HepG2 (cell line): ENCODE data around the gene AGBL1. TPM values are rescaled to one million over a fixed set of nuclear protein-coding genes. Genes with fewer than 3 reads are reported as not detected.

ENCODE experiments used
- ATAC-seq: fragments of 200-7000 bp; cut with Tn5 transposase; 3 replicates; pipeline ENCODE4 v1.9.1; 2020; ENCODE audit warnings: mild to moderate bottlenecking, moderate library complexity
- BruUV-seq: library from RNA; stranded (reverse); fragments of 400-500 nt; replicated peaks from 2 replicates; lab custom pipeline; 2021; lab: Mats Ljungman, UMichigan
- CTCF ChIA-PET: fragments of 300-600 bp; formaldehyde crosslinking; extraction: SDS; loops from one replicate; lab custom pipeline; 2021; ENCODE audit warnings: low total read pairs, inconsistent platforms, low intra/inter-chr PET ratio; lab: Yijun Ruan, JAX
- POLR2A ChIA-PET: fragments of 350-600 bp; sonication (Branson Sonifier 250); formaldehyde crosslinking; loops from one replicate; lab custom pipeline; 2020; ENCODE audit warnings: antibody characterized with exemption, inconsistent platforms; lab: Yijun Ruan, JAX
- DNase-seq: peaks from one replicate; pipeline ENCODE4 v3.0.0-alpha.2; 2015; ENCODE audit warnings: low spot score
- FAIRE-seq: peaks from 3 replicates; lab custom pipeline; 2011; peaks lifted over from hg19 to GRCh38; lab: Jason Lieb, UNC
- H2AFZ ChIP-seq: one replicate; pipeline ENCODE4 v1.6.1; 2011; ENCODE audit warnings: low read length, inconsistent platforms
- H3K27ac ChIP-seq: fragments of 300-600 bp; 3 replicates; pipeline ENCODE4 v1.8.0; 2011; ENCODE audit warnings: mixed run types, mild to moderate bottlenecking, mixed read lengths, low read length, inconsistent platforms; ENCODE audit not compliant: insufficient read depth; ENCODE audit errors: extremely low read length
- H3K27me3 ChIP-seq, 2 experiments: fragments of 200-600 bp in 1 of 2; 2 replicates in 1 of 2; 3 replicates in 1 of 2; pipeline versions ENCODE4 v1.6.0 to v1.8.0; 2011; ENCODE audit warnings: low read length in 2 of 2, mild to moderate bottlenecking in 2 of 2, moderate library complexity in 2 of 2, inconsistent platforms in 1 of 2; ENCODE audit not compliant: insufficient read depth in 2 of 2, control insufficient read depth in 1 of 2
- H3K36me3 ChIP-seq, 2 experiments: fragments of 200-600 bp in 1 of 2; replicated peaks in 1 of 2; 2 replicates in 1 of 2; 3 replicates in 1 of 2; pipeline versions ENCODE4 v1.5.1 to v1.8.0; 2011; ENCODE audit warnings: low read length in 2 of 2, inconsistent platforms in 1 of 2; ENCODE audit not compliant: insufficient read depth in 2 of 2, control insufficient read depth in 1 of 2
- H3K4me1 ChIP-seq: 2 replicates; pipeline ENCODE4 v1.5.1; 2012; ENCODE audit warnings: low read length, inconsistent platforms; ENCODE audit not compliant: insufficient read depth
- H3K4me2 ChIP-seq: 2 replicates; pipeline ENCODE4 v1.6.0; 2011; ENCODE audit warnings: low read depth, low read length, inconsistent platforms
- H3K4me3 ChIP-seq, 3 experiments: fragments of 200-600 bp in 1 of 3; sonication (generic), shearing (Covaris generic) in 1 of 3; replicated peaks in 1 of 3; 2 replicates each; pipeline ENCODE4 v1.5.1; 2011 to 2016; ENCODE audit warnings: low read length in 3 of 3, inconsistent platforms in 2 of 3, low read depth in 2 of 3, mild to moderate bottlenecking in 2 of 3, control low read depth in 1 of 3, mixed read lengths in 1 of 3; ENCODE audit not compliant: insufficient read depth in 1 of 3
- H3K79me2 ChIP-seq: one replicate; pipeline ENCODE4 v1.6.1; 2011; ENCODE audit warnings: low read length, inconsistent platforms; ENCODE audit not compliant: insufficient read depth
- H3K9ac ChIP-seq: 2 replicates; pipeline ENCODE4 v1.6.0; 2011; ENCODE audit warnings: mild to moderate bottlenecking, low read depth, low read length, inconsistent platforms; ENCODE audit not compliant: insufficient read depth
- H3K9me3 ChIP-seq: 2 replicates; pipeline ENCODE4 v1.5.1; 2012; ENCODE audit warnings: mild to moderate bottlenecking, low read length
- H4K20me1 ChIP-seq: 2 replicates; pipeline ENCODE4 v1.6.0; 2011; ENCODE audit warnings: inconsistent platforms, mild to moderate bottlenecking, low read length, moderate library complexity; ENCODE audit not compliant: insufficient read depth
- HNRNPLL ChIP-seq: fragments of 200-400 bp; formaldehyde crosslinking; IDR thresholded peaks from 2 replicates; pipeline ENCODE4 v1.6.1; 2017; ENCODE audit warnings: mild to moderate bottlenecking, low read depth, low read length; ENCODE audit not compliant: poor library complexity, severe bottlenecking
- JUNB ChIP-seq: sonication (generic); formaldehyde crosslinking; IDR thresholded peaks from 2 replicates; pipeline ENCODE4 v1.8.0; 2022; ENCODE audit warnings: missing genetic modification reagents, mild to moderate bottlenecking, borderline replicate concordance
- KLF13 ChIP-seq: sonication (generic); formaldehyde crosslinking; IDR thresholded peaks from 2 replicates; pipeline ENCODE4 v1.4.0; 2020; ENCODE audit warnings: mild to moderate bottlenecking, missing genetic modification reagents
- MAF1 ChIP-seq: sonication (generic); formaldehyde crosslinking; IDR thresholded peaks from 2 replicates; pipeline ENCODE4 v1.5.0; 2020; ENCODE audit warnings: missing genetic modification reagents, borderline replicate concordance
- MBD4 ChIP-seq: IDR thresholded peaks from 2 replicates; pipeline ENCODE4 v1.6.1; 2012; ENCODE audit warnings: low read length, inconsistent platforms, borderline replicate concordance
- PITX1 ChIP-seq: sonication (generic); formaldehyde crosslinking; IDR thresholded peaks from 2 replicates; pipeline ENCODE4 v1.5.1; 2020; ENCODE audit warnings: mild to moderate bottlenecking, missing genetic modification reagents
- SETDB1 ChIP-seq: sonication (generic); formaldehyde crosslinking; IDR thresholded peaks from 2 replicates; pipeline ENCODE4 v1.5.1; 2020; ENCODE audit warnings: missing genetic modification reagents, mild to moderate bottlenecking, borderline replicate concordance
- ZBTB38 ChIP-seq: sonication (generic); formaldehyde crosslinking; IDR thresholded peaks from 2 replicates; pipeline ENCODE4 v1.5.1; 2020; ENCODE audit warnings: mild to moderate bottlenecking, missing genetic modification reagents
- ZFYVE20 ChIP-seq: sonication (generic); formaldehyde crosslinking; IDR thresholded peaks from 2 replicates; pipeline ENCODE4 v1.8.0; 2023; ENCODE audit warnings: low read depth, mild to moderate bottlenecking, moderate library complexity, missing genetic modification reagents, borderline replicate concordance
- ZNF354B ChIP-seq: sonication (generic); formaldehyde crosslinking; IDR thresholded peaks from 2 replicates; pipeline ENCODE4 v1.8.0; 2022; ENCODE audit warnings: mild to moderate bottlenecking, missing genetic modification reagents
- ZNF547 ChIP-seq: sonication (generic); formaldehyde crosslinking; IDR thresholded peaks from 2 replicates; pipeline ENCODE4 v1.5.1; 2020; ENCODE audit warnings: mild to moderate bottlenecking, missing genetic modification reagents
- WGBS: methylation state at CpG from one replicate; pipeline ENCODE4 v1.1.6; 2017; ENCODE audit warnings: low lambda C conversion rate; 5-methylcytosine and 5-hydroxymethylcytosine counted together
- in situ Hi-C: cut with HindIII; loops from 2 replicates; pipeline ENCODE4 v1.10.0; 2017; ENCODE audit warnings: low pct_unique_long_range_greater_than_20kb; ENCODE audit not compliant: extremely low pct_ligation_motif_present
- intact Hi-C: fragments of 100-400 bp; cut with micrococcal nuclease; formaldehyde crosslinking; loops from one replicate; pipeline ENCODE4 v1.10.0; 2022; ENCODE audit not compliant: unreplicated experiment
- polyA plus RNA-seq, 8 experiments: library from polyadenylated mRNA; depleted of rRNA in 3 of 8; stranded (reverse) in 7 of 8; unstranded in 1 of 8; fragments of >200 nt; fragmentation: Illumina TruSeq in 4 of 8; extraction: Trizol in 4 of 8; gene quantifications; 2 replicates each; pipeline versions ENCODE4 v1.2.1 to v1.2.3, GENCODE V29; 2011 to 2016; ENCODE audit warnings: low read depth in 4 of 8, missing spikeins in 1 of 8, mixed read lengths in 1 of 8; ENCODE audit not compliant: insufficient read depth in 1 of 8
- total RNA-seq, 5 experiments: library from RNA; depleted of rRNA; stranded (reverse); fragments of >200 nt; fragmentation: Illumina TruSeq; extraction: Trizol; gene quantifications; 2 replicates each; pipeline ENCODE4 v1.2.3, GENCODE V29; 2016; ENCODE audit warnings: low read depth in 1 of 5
- TF ChIP-seq, protein P1 (sequence below), 2 experiments: fragments of 450-650 bp in 1 of 2; sonication (generic) in 1 of 2; formaldehyde crosslinking in 1 of 2; IDR thresholded peaks; 2 replicates each; pipeline versions ENCODE4 v1.6.1 to v1.8.0; 2016 to 2022; ENCODE audit warnings: antibody characterized with exemption in 1 of 2, mild to moderate bottlenecking in 1 of 2, missing genetic modification reagents in 1 of 2

AGBL1 gene
- total and polyA plus RNA-seq, 2 of the 13 experiments (the other 11 are each of a cell fraction or from before 2014, with no cell fraction given) = 0.01 TPM; not detected in 1

GRCh38 chr15:86929461-86929860 lies 849.8 kb downstream of the AGBL1 start (continued):
- TF ChIP-seq, protein P1, sequence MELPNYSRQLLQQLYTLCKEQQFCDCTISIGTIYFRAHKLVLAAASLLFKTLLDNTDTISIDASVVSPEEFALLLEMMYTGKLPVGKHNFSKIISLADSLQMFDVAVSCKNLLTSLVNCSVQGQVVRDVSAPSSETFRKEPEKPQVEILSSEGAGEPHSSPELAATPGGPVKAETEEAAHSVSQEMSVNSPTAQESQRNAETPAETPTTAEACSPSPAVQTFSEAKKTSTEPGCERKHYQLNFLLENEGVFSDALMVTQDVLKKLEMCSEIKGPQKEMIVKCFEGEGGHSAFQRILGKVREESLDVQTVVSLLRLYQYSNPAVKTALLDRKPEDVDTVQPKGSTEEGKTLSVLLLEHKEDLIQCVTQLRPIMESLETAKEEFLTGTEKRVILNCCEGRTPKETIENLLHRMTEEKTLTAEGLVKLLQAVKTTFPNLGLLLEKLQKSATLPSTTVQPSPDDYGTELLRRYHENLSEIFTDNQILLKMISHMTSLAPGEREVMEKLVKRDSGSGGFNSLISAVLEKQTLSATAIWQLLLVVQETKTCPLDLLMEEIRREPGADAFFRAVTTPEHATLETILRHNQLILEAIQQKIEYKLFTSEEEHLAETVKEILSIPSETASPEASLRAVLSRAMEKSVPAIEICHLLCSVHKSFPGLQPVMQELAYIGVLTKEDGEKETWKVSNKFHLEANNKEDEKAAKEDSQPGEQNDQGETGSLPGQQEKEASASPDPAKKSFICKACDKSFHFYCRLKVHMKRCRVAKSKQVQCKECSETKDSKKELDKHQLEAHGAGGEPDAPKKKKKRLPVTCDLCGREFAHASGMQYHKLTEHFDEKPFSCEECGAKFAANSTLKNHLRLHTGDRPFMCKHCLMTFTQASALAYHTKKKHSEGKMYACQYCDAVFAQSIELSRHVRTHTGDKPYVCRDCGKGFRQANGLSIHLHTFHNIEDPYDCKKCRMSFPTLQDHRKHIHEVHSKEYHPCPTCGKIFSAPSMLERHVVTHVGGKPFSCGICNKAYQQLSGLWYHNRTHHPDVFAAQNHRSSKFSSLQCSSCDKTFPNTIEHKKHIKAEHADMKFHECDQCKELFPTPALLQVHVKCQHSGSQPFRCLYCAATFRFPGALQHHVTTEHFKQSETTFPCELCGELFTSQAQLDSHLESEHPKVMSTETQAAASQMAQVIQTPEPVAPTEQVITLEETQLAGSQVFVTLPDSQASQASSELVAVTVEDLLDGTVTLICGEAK (IDR thresholded peaks at IDR 0.05) = no peak
- TF ChIP-seq, protein P1 (CRISPR knock-in tag; IDR thresholded peaks at IDR 0.05) = no peak
- no peak for TF ChIP-seq ZNF547 (CRISPR knock-in tag)
- no peak for TF ChIP-seq MAF1

- Histone ChIP-seq H3K36me3 (no peaks in the 10 kb centered on the region), H3K27ac (no peak overlapping the region), H4K20me1 (no peaks in the 10 kb centered on the region), H2AFZ (no peak overlapping the region), H3K79me2 (no peaks in the 10 kb centered on the region), H3K9ac (no peak overlapping the region), H3K4me3 (no peak overlapping the region), H3K9me3 (peaks cover 44% of the 10 kb centered on the region), H3K27me3 (no peaks in the 10 kb centered on the region), H3K4me1 (no peaks in the 10 kb centered on the region), H3K4me2 (no peak overlapping the region)
- FAIRE-seq (no peak), DNase-seq (no peak), ATAC-seq (no peak)
- no TSS peak for BruUV-seq
- intact Hi-C loops = no loop called here
- WGBS = 0% methylated on average over 4 of the region's 4 CpGs
- in situ Hi-C loops = no loop called here
- ChIA-PET POLR2A (no interaction called here), CTCF (no interaction called here)
- TF ChIP-seq JUNB (CRISPR knock-in tag) (no peak), KLF13 (CRISPR knock-in tag) (no peak), ZFYVE20 (no peak), ZBTB38 (no peak), SETDB1 (CRISPR knock-in tag) (no peak), ZNF354B (CRISPR knock-in tag) (no peak), MBD4 (no peak), PITX1 (no peak), HNRNPLL (no peak)
These were observed 852.8 kb downstream of the AGBL1 start for GRCh38 chr15:86932456-86932855.
